ENCODE data around the gene FPR1.

The FPR1 gene

GRCh38 chr19:51751655-51752054, at the start of gene FPR1:
Gene FPR1, minus strand, starts transcription at chr19:51751878. Its CDS starts 4,884 bp downstream, at chr19:51746994.
- no peak for DNase-seq

- DNase-seq = no peak
These were observed 49.0 kb upstream of the FPR1 start for GRCh38 chr19:51800473-51801244.

- no peak for DNase-seq
These were observed 48.2 kb upstream of the FPR1 start for GRCh38 chr19:51799774-51800472.

GRCh38 chr19:51799034-51799773, 47.5 kb upstream of the FPR1 start:
- DNase-seq = no peak

GRCh38 chr19:51798062-51798461, 46.4 kb upstream of the FPR1 start:
- DNase-seq = no peak

GRCh38 chr19:51797480-51797879, 45.8 kb upstream of the FPR1 start:
- no peak for DNase-seq

GRCh38 chr19:51796195-51796679, 44.6 kb upstream of the FPR1 start:
- DNase-seq = no peak

- no peak for DNase-seq
These were observed 43.3 kb upstream of the FPR1 start, which contains the start of gene FPR3 for GRCh38 chr19:51794885-51795490. Gene FPR3, plus strand, starts transcription at chr19:51795157. Its CDS starts 28,592 bp downstream, at chr19:51823749.

GRCh38 chr19:51793994-51794393, 42.3 kb upstream of the FPR1 start:
- DNase-seq = no peak

- DNase-seq = no peak
These were observed 41.3 kb upstream of the FPR1 start for GRCh38 chr19:51792932-51793331.

- DNase-seq = no peak
These were observed 37.5 kb upstream of the FPR1 start for GRCh38 chr19:51789061-51789795.

- no peak for DNase-seq
These were observed 36.4 kb upstream of the FPR1 start for GRCh38 chr19:51788029-51788428.

GRCh38 chr19:51786646-51787494, 35.2 kb upstream of the FPR1 start:
- no peak for DNase-seq

- DNase-seq = no peak
These were observed 33.4 kb upstream of the FPR1 start for GRCh38 chr19:51784922-51785690.

- no peak for DNase-seq
These were observed 32.6 kb upstream of the FPR1 start for GRCh38 chr19:51784109-51784785.

GRCh38 chr19:51783372-51783771, 31.7 kb upstream of the FPR1 start:
- no peak for DNase-seq

GRCh38 chr19:51781999-51782398, 30.3 kb upstream of the FPR1 start:
- DNase-seq = no peak

GRCh38 chr19:51780270-51780669, 28.6 kb upstream of the FPR1 start:
- DNase-seq = no peak

- DNase-seq = no peak
These were observed 28.0 kb upstream of the FPR1 start for GRCh38 chr19:51779703-51780102.

GRCh38 chr19:51779181-51779580, 27.5 kb upstream of the FPR1 start:
- no peak for DNase-seq

Data from NCI-H1436 (cell line).